Endometrial microvascular endothelial cells (primary cell): ENCODE results near the gene CNNM3. TPM values are rescaled to one million over a fixed set of nuclear protein-coding genes. Genes with fewer than 3 reads are reported as not detected.
"Not testable (repeated sequence)": the region's sequence is repeated elsewhere in the genome, so short reads cannot be mapped to it uniquely, and the experiment has no call there.

Source experiments
- in situ Hi-C: cut with HindIII; loops from 2 replicates; pipeline ENCODE4 v1.10.0; 2017; ENCODE audit warnings: low sequenced_read_pairs, low pct_unique_long_range_greater_than_20kb; ENCODE audit errors: inconsistent ontology term
- total RNA-seq: library from RNA; depleted of rRNA; stranded (reverse); fragments of >200 nt; gene quantifications from one replicate; pipeline ENCODE4 v1.2.3, GENCODE V29; 2015; ENCODE audit errors: inconsistent ontology term

CNNM3 gene
- total RNA-seq, 1 donor from 2014 or later = 2.5 TPM

GRCh38 chr2:96797066-96797625 is 18.9 kb upstream of the CNNM3 start:
- in situ Hi-C loops = no loop called here

GRCh38 chr2:96798733-96799622 is 17.1 kb upstream of the CNNM3 start:
- in situ Hi-C loops = no loop called here

- in situ Hi-C loops = no loop called here
These were observed 16.5 kb upstream of the CNNM3 start for GRCh38 chr2:96799623-96799935.

- in situ Hi-C loops = no loop called here
These were observed 15.7 kb upstream of the CNNM3 start for GRCh38 chr2:96800061-96801004.

GRCh38 chr2:96801005-96801785 is 14.9 kb upstream of the CNNM3 start:
- in situ Hi-C loops = no loop called here

GRCh38 chr2:96801786-96802595 is 14.1 kb upstream of the CNNM3 start:
- in situ Hi-C loops = no loop called here

GRCh38 chr2:96802721-96803120 is 13.3 kb upstream of the CNNM3 start:
- in situ Hi-C loops = no loop called here

GRCh38 chr2:96804986-96805385 is 11.1 kb upstream of the CNNM3 start:
- in situ Hi-C loops = no loop called here

GRCh38 chr2:96805946-96806345 is 10.1 kb upstream of the CNNM3 start:
- in situ Hi-C loops = not testable (repeated sequence)

- in situ Hi-C loops = no loop called here
These were observed 9.5 kb upstream of the CNNM3 start for GRCh38 chr2:96806468-96807126.

- in situ Hi-C loops = no loop called here
These were observed 9.0 kb upstream of the CNNM3 start for GRCh38 chr2:96807127-96807471.

GRCh38 chr2:96808176-96808837 is 7.8 kb upstream of the CNNM3 start:
- in situ Hi-C loops = no loop called here

GRCh38 chr2:96809216-96809882 is 6.7 kb upstream of the CNNM3 start:
- in situ Hi-C loops = no loop called here

- in situ Hi-C loops = no loop called here
These were observed 5.9 kb upstream of the CNNM3 start for GRCh38 chr2:96809951-96810782.

- in situ Hi-C loops = no loop called here
These were observed 5.3 kb upstream of the CNNM3 start for GRCh38 chr2:96810783-96811192.

GRCh38 chr2:96811917-96812316 is 4.2 kb upstream of the CNNM3 start:
- in situ Hi-C loops = no loop called here
